WTC11 (cell line): ENCODE results near the gene MAZ. TPM values are rescaled to one million over a fixed set of nuclear protein-coding genes. Genes with fewer than 3 reads are reported as not detected.
A peak's percentile ranks its signal among the peaks of the same experiment; 100 is the strongest.

Source experiments
- ATAC-seq: fragments of 200-7000 bp; cut with Tn5 transposase; 2 replicates; pipeline ENCODE4 v1.10.0; 2021; ENCODE audit warnings: mild to moderate bottlenecking, moderate library complexity
- CTCF ChIA-PET: fragments of 300-600 bp; sonication (Branson Sonifier 250); formaldehyde crosslinking; loops from one replicate; lab custom pipeline; 2021; ENCODE audit warnings: antibody characterized with exemption; lab: Charles Lee
- POLR2A ChIA-PET: fragments of 350-600 bp; sonication (Branson Sonifier 250); formaldehyde crosslinking; loops from one replicate; lab custom pipeline; 2021; ENCODE audit warnings: antibody characterized with exemption; lab: Charles Lee
- DNase-seq: peaks from one replicate; pipeline ENCODE4 v3.0.0; 2021; ENCODE audit warnings: low spot score
- H3K27ac Mint-ChIP-seq: 2 replicates; pipeline ENCODE4 v1.8.0; 2021; ENCODE audit warnings: mixed read lengths
- H3K27me3 Mint-ChIP-seq: 2 replicates; pipeline ENCODE4 v1.8.0; 2021; ENCODE audit warnings: low read depth, mild to moderate bottlenecking, moderate library complexity, mixed read lengths
- H3K36me3 Mint-ChIP-seq: 2 replicates; pipeline ENCODE4 v1.8.0; 2021; ENCODE audit warnings: mixed read lengths
- H3K4me1 Mint-ChIP-seq: 2 replicates; pipeline ENCODE4 v1.8.0; 2022; ENCODE audit warnings: mixed read lengths
- H3K4me3 Mint-ChIP-seq: 2 replicates; pipeline ENCODE4 v1.8.0; 2021; ENCODE audit warnings: mild to moderate bottlenecking, moderate library complexity, mixed read lengths
- H3K9me3 Mint-ChIP-seq: 2 replicates; pipeline ENCODE4 v1.8.0; 2021; ENCODE audit warnings: mixed read lengths
- ELF4 ChIP-seq: sonication (generic); formaldehyde crosslinking; IDR thresholded peaks from 2 replicates; pipeline ENCODE4 v1.8.1; 2022; ENCODE audit warnings: low read depth, mild to moderate bottlenecking, moderate library complexity, missing genetic modification reagents
- ETV6 ChIP-seq: sonication (generic); formaldehyde crosslinking; IDR thresholded peaks from 2 replicates; pipeline ENCODE4 v1.8.1; 2022; ENCODE audit warnings: mild to moderate bottlenecking, missing genetic modification reagents
- FOXP1 ChIP-seq: sonication (generic); formaldehyde crosslinking; IDR thresholded peaks from 2 replicates; pipeline ENCODE4 v1.8.0; 2022; ENCODE audit warnings: missing genetic modification reagents, mild to moderate bottlenecking, moderate library complexity, borderline replicate concordance
- NR3C1 ChIP-seq: sonication (generic); formaldehyde crosslinking; conservative IDR thresholded peaks from 2 replicates; pipeline ENCODE4 v1.8.1; 2023; ENCODE audit warnings: low read depth, mild to moderate bottlenecking, missing genetic modification reagents
- OVOL2 ChIP-seq: fragments of 250-450 bp; sonication (Bioruptor Pico); IDR thresholded peaks from 2 replicates; pipeline ENCODE4 v1.9.0; 2021; ENCODE audit warnings: mild to moderate bottlenecking, borderline replicate concordance
- RORB ChIP-seq: fragments of 250-450 bp; sonication (Bioruptor Pico); IDR thresholded peaks from 2 replicates; pipeline ENCODE4 v1.9.0; 2021; ENCODE audit warnings: mild to moderate bottlenecking
- SMAD3 ChIP-seq: sonication (generic); formaldehyde crosslinking; IDR thresholded peaks from 2 replicates; pipeline ENCODE4 v1.8.0; 2022; ENCODE audit warnings: missing genetic modification reagents, mild to moderate bottlenecking, borderline replicate concordance
- SMAD4 ChIP-seq: sonication (generic); formaldehyde crosslinking; IDR thresholded peaks from 2 replicates; pipeline ENCODE4 v1.8.0; 2022; ENCODE audit warnings: mild to moderate bottlenecking, missing genetic modification reagents
- TCF7 ChIP-seq: sonication (generic); formaldehyde crosslinking; IDR thresholded peaks from 2 replicates; pipeline ENCODE4 v1.8.0; 2022; ENCODE audit warnings: mild to moderate bottlenecking, low read depth, missing genetic modification reagents, moderate library complexity
- TEAD4 ChIP-seq: sonication (generic); formaldehyde crosslinking; IDR thresholded peaks from 2 replicates; pipeline ENCODE4 v1.8.0; 2022; ENCODE audit warnings: mild to moderate bottlenecking, missing genetic modification reagents
- ZNF121 ChIP-seq: sonication (generic); formaldehyde crosslinking; IDR thresholded peaks from 2 replicates; pipeline ENCODE4 v1.8.0; 2023; ENCODE audit warnings: missing genetic modification reagents
- ZNF138 ChIP-seq: sonication (generic); formaldehyde crosslinking; conservative IDR thresholded peaks from 2 replicates; pipeline ENCODE4 v1.8.1; 2022; ENCODE audit warnings: mild to moderate bottlenecking, moderate library complexity, missing genetic modification reagents
- ZNF317 ChIP-seq: sonication (generic); formaldehyde crosslinking; IDR thresholded peaks from 2 replicates; pipeline ENCODE4 v1.8.1; 2023; ENCODE audit warnings: low read depth, mild to moderate bottlenecking, moderate library complexity, missing genetic modification reagents, borderline replicate concordance
- ZNF416 ChIP-seq: fragments of 250-450 bp; sonication (Bioruptor Pico); IDR thresholded peaks from 2 replicates; pipeline ENCODE4 v1.9.0; 2021; ENCODE audit warnings: mild to moderate bottlenecking, inconsistent platforms
- ZNF671 ChIP-seq: fragments of 250-450 bp; sonication (Bioruptor Pico); IDR thresholded peaks from 2 replicates; pipeline ENCODE4 v1.8.0; 2021; ENCODE audit warnings: mild to moderate bottlenecking
- total RNA-seq: library from RNA; stranded (reverse); gene quantifications from 3 replicates; pipeline ENCODE4 v1.2.3, GENCODE V29; 2021
- TF ChIP-seq, protein P1 (sequence below): sonication (generic); formaldehyde crosslinking; IDR thresholded peaks from 2 replicates; pipeline ENCODE4 v1.8.0; 2022; ENCODE audit warnings: mild to moderate bottlenecking, missing genetic modification reagents
- TF ChIP-seq, protein P2 (sequence below): sonication (generic); formaldehyde crosslinking; IDR thresholded peaks from 2 replicates; pipeline ENCODE4 v1.8.1; 2022; ENCODE audit warnings: low read depth, missing genetic modification reagents, borderline replicate concordance
- TF ChIP-seq, protein P3 (sequence below): fragments of 250-450 bp; sonication (Bioruptor Pico); IDR thresholded peaks from 2 replicates; pipeline ENCODE4 v2.1.2; 2022; ENCODE audit warnings: mild to moderate bottlenecking, moderate library complexity
- TF ChIP-seq, protein P4 (sequence below): sonication (generic); formaldehyde crosslinking; IDR thresholded peaks from 2 replicates; pipeline ENCODE4 v1.8.0; 2022; ENCODE audit warnings: mild to moderate bottlenecking, missing genetic modification reagents

Gene MAZ
- total RNA-seq, 1 experiment from 2014 or later: 405 TPM

DNA sequence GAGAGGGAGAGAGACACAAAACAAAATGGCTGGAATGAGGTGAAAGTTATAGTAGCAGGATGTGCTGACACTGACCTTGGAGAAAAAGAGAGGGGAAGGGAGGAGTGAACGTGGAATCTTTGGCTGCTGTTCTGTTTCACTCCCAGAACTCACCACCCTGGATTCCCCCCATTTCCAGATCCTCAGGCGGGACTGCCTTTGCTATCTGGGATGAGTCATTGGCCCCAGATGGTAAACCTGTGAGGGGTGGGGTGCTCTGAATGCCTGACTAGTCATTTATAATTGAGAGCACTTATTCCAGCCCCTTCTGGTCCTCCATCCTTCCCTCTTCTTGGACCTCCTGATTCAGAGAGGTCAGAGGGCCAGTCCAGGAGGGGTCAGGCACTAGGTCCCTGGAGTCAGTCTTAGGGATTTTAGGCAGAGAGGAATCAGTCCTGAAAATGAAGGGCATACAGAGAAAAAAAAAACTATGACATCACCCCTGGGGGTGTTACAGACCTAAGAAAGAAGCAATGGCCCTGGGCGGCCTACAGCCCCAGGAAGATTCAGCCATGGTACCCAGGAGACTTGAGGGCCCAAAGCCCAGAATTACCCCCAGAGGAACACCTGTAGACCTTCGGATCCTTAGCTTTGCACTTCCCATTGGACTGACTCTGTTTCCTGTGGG lies 30.5 kb upstream of the MAZ start:
- TF ChIP-seq SMAD4 (no peak), ETV6 (no peak), ZNF317 (CRISPR knock-in tag) (no peak), ZNF121 (CRISPR knock-in tag) (no peak), RORB (no peak), TCF7 (CRISPR knock-in tag) (no peak), ZNF138 (CRISPR knock-in tag) (no peak), TEAD4 (no peak), SMAD3 (CRISPR knock-in tag) (no peak), ZNF416 (CRISPR knock-in tag) (no peak), OVOL2 (CRISPR knock-in tag) (no peak), ELF4 (CRISPR knock-in tag) (no peak), ZNF671 (CRISPR knock-in tag) (no peak), FOXP1 (CRISPR knock-in tag) (no peak)
- TF ChIP-seq, protein P1, sequence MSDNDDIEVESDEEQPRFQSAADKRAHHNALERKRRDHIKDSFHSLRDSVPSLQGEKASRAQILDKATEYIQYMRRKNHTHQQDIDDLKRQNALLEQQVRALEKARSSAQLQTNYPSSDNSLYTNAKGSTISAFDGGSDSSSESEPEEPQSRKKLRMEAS: no peak
- TF ChIP-seq, protein P2, sequence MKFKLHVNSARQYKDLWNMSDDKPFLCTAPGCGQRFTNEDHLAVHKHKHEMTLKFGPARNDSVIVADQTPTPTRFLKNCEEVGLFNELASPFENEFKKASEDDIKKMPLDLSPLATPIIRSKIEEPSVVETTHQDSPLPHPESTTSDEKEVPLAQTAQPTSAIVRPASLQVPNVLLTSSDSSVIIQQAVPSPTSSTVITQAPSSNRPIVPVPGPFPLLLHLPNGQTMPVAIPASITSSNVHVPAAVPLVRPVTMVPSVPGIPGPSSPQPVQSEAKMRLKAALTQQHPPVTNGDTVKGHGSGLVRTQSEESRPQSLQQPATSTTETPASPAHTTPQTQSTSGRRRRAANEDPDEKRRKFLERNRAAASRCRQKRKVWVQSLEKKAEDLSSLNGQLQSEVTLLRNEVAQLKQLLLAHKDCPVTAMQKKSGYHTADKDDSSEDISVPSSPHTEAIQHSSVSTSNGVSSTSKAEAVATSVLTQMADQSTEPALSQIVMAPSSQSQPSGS (CRISPR knock-in tag): no peak
- TF ChIP-seq, protein P3, sequence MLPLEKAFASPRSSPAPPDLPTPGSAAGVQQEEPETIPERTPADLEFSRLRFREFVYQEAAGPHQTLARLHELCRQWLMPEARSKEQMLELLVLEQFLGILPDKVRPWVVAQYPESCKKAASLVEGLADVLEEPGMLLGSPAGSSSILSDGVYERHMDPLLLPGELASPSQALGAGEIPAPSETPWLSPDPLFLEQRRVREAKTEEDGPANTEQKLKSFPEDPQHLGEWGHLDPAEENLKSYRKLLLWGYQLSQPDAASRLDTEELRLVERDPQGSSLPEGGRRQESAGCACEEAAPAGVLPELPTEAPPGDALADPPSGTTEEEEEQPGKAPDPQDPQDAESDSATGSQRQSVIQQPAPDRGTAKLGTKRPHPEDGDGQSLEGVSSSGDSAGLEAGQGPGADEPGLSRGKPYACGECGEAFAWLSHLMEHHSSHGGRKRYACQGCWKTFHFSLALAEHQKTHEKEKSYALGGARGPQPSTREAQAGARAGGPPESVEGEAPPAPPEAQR: no peak
- TF ChIP-seq, protein P4, sequence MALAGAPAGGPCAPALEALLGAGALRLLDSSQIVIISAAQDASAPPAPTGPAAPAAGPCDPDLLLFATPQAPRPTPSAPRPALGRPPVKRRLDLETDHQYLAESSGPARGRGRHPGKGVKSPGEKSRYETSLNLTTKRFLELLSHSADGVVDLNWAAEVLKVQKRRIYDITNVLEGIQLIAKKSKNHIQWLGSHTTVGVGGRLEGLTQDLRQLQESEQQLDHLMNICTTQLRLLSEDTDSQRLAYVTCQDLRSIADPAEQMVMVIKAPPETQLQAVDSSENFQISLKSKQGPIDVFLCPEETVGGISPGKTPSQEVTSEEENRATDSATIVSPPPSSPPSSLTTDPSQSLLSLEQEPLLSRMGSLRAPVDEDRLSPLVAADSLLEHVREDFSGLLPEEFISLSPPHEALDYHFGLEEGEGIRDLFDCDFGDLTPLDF (CRISPR knock-in tag): no peak
- TF ChIP-seq, all 79 proteins: peak for 0
- no peak for DNase-seq
- no peak overlapping the region for H3K4me3 Mint-ChIP-seq
- peaks cover 30% of the 10 kb centered on the region for H3K27me3 Mint-ChIP-seq
- H3K36me3 Mint-ChIP-seq: no peaks in the 10 kb centered on the region
- CTCF ChIA-PET: no interaction called here
- no peak overlapping the region for H3K27ac Mint-ChIP-seq
- H3K4me1 Mint-ChIP-seq: peaks cover 8% of the 10 kb centered on the region
- no peak for ATAC-seq
- POLR2A ChIA-PET: interaction anchor here (1.1 kb wide), 1 partner anchor 14 kb away, joined by 4 read pairs; no protein-coding TSS in a partner anchor
- H3K9me3 Mint-ChIP-seq: no peaks in the 10 kb centered on the region

DNA sequence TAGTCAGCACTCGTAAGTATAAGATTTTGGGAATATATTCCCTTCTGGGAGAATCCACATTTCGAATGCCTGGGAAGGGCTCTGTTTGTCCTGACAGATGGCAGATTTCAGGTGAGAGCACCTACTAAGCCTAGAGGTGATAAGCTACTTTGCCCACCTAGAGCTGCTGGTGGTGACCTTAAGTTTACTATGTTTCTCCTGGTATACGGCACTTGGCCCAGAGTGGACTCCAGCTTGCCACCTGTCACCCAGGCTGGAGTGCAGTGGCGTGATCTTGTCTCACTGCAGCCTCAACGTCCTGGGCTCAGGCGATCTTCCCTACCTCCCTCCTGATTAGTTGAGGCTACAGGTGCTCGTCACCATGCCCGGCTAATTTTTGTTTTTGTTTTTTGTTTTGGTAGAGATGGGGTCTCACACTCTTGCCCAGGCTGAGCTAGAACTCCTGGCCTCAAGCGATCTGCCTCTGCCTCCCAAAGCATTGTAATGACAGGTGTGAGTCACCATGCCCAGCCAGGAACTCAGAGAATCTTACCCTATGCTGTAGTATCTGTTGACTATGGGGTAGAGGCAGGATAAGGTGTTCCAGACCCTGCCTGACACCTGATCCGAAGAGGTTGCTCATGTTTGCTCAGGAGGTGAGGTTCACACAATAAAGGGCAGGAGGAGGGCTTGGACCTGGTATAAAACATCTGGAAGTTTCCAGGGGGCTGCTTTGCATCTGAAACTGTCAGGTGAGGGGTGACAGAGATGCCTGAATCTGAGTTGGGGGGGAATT lies 28.6 kb upstream of the MAZ start, which contains the start of gene ZG16:
Gene ZG16 (plus strand): TSS at position 681 of the 775 bp plus-strand sequence. CDS start 1,011 bp downstream, outside the sequence.
- Mint-ChIP-seq H3K9me3 (no peaks in the 10 kb centered on the region), H3K4me3 (no peak within 1 kb of the TSS), H3K4me1 (peaks cover 3% of the 10 kb centered on the region), H3K27me3 (peaks cover 44% of the 10 kb centered on the region), H3K36me3 (no peaks in the 10 kb centered on the region), H3K27ac (no peak within 1 kb of the TSS)
- no peak for DNase-seq
- ChIA-PET POLR2A (interaction anchor here (0.6 kb wide), 1 partner anchor 1296 kb away, joined by 4 read pairs; the partner anchor contains the start of genes ZNF646 and ZNF668), CTCF (interaction anchor here (1.0 to 1.9 kb wide), 4 partner anchors 8 to 122 kb away, joined by 3 to 5 read pairs (median 4); partner anchors contain the start of genes KIF22 and SEZ6L2)
- ATAC-seq: no peak
- 0 out of 2 replicates have a peak, but pooled peaks have one; percentile 55 for TF ChIP-seq ZNF121 (CRISPR knock-in tag)
- no peak for TF ChIP-seq TCF7 (CRISPR knock-in tag)
- TF ChIP-seq NR3C1: no peak
- TF ChIP-seq, all 79 proteins: peak for 1
